Activated B cell treated with CpG ODN at 0.5 μM for 24 hours (primary cell): ENCODE data around the gene WHAMM. TPM values are rescaled to one million over a fixed set of nuclear protein-coding genes. Genes with fewer than 3 reads are reported as not detected.
A peak's percentile ranks its signal among the peaks of the same experiment; 100 is the strongest.

ENCODE experiments used
- ATAC-seq: fragments of 200-7000 bp; cut with Tn5 transposase; one replicate; pipeline ENCODE4 v1.10.0; 2021; ENCODE audit warnings: low read depth, mild to moderate bottlenecking, moderate library complexity
- CTCF ChIA-PET: fragments of 350-600 bp; sonication (Branson Sonifier 250); formaldehyde crosslinking; loops from one replicate; lab custom pipeline; 2021; ENCODE audit warnings: antibody characterized with exemption; lab: Charles Lee
- POLR2A ChIA-PET: fragments of 350-600 bp; sonication (Branson Sonifier 250); formaldehyde crosslinking; loops from one replicate; lab custom pipeline; 2021; ENCODE audit warnings: antibody characterized with exemption; lab: Charles Lee
- DNase-seq: peaks from one replicate; pipeline ENCODE4 v3.0.0; 2022
- H3K27ac Mint-ChIP-seq: one replicate; pipeline ENCODE4 v1.8.0; 2020; ENCODE audit warnings: mixed read lengths
- H3K27me3 Mint-ChIP-seq: one replicate; pipeline ENCODE4 v1.8.0; 2021; ENCODE audit warnings: mixed read lengths
- H3K36me3 Mint-ChIP-seq: one replicate; pipeline ENCODE4 v1.8.0; 2021; ENCODE audit warnings: low read depth, mixed read lengths
- H3K4me1 Mint-ChIP-seq: one replicate; pipeline ENCODE4 v1.8.0; 2021; ENCODE audit warnings: mixed read lengths
- H3K4me3 Mint-ChIP-seq: one replicate; pipeline ENCODE4 v1.8.0; 2020; ENCODE audit warnings: mild to moderate bottlenecking, mixed read lengths
- H3K9me3 Mint-ChIP-seq: one replicate; pipeline ENCODE4 v1.8.0; 2020; ENCODE audit warnings: mixed read lengths
- CTCF ChIP-seq: fragments of 200-600 bp; IDR thresholded peaks from one replicate; pipeline ENCODE4 v1.8.0; 2022; ENCODE audit warnings: antibody characterized with exemption, mild to moderate bottlenecking
- intact Hi-C: fragments of 100-400 bp; cut with micrococcal nuclease; formaldehyde crosslinking; loops from one replicate; pipeline ENCODE4 v1.15.1; 2024
- total RNA-seq: library from RNA; stranded (reverse); gene quantifications from 2 replicates; pipeline ENCODE4 v1.2.3, GENCODE V29; 2022

The WHAMM gene
- total RNA-seq, 1 donor from 2014 or later: 18.7 TPM

GRCh38 chr15:82823049-82823448 is 13.6 kb downstream of the WHAMM start:
- Mint-ChIP-seq H3K36me3 (peaks cover 80% of the 10 kb centered on the region), H3K27ac (no peak overlapping the region), H3K4me3 (no peak overlapping the region), H3K4me1 (no peaks in the 10 kb centered on the region), H3K9me3 (no peaks in the 10 kb centered on the region), H3K27me3 (no peaks in the 10 kb centered on the region)
- no peak for DNase-seq
- ATAC-seq: no peak
- intact Hi-C loops: no loop called here
- CTCF ChIA-PET: no interaction called here
- no peak for TF ChIP-seq CTCF
- POLR2A ChIA-PET: no interaction called here

- Mint-ChIP-seq H3K36me3 (peaks cover 84% of the 10 kb centered on the region), H3K27ac (no peak overlapping the region), H3K4me3 (no peak overlapping the region), H3K27me3 (no peaks in the 10 kb centered on the region), H3K9me3 (no peaks in the 10 kb centered on the region), H3K4me1 (peaks cover 17% of the 10 kb centered on the region)
- no peak for TF ChIP-seq CTCF
- POLR2A ChIA-PET: interaction anchor here (0.6 kb wide), 1 partner anchor 97 kb away, joined by 4 read pairs; no protein-coding TSS in a partner anchor
- CTCF ChIA-PET: no interaction called here
- ATAC-seq: no peak
- DNase-seq: no peak
- intact Hi-C loops: no loop called here
Measured at GRCh38 chr15:82828075-82828474, 18.6 kb downstream of the WHAMM start.

- H3K27me3 Mint-ChIP-seq: no peaks in the 10 kb centered on the region
- DNase-seq: no peak
- peaks cover 20% of the 10 kb centered on the region for H3K4me1 Mint-ChIP-seq
- intact Hi-C loops: no loop called here
- ATAC-seq: no peak
- CTCF ChIA-PET: no interaction called here
- H3K4me3 Mint-ChIP-seq: no peak overlapping the region
- H3K36me3 Mint-ChIP-seq: peaks cover 89% of the 10 kb centered on the region
- H3K9me3 Mint-ChIP-seq: no peaks in the 10 kb centered on the region
- no peak overlapping the region for H3K27ac Mint-ChIP-seq
- no peak for TF ChIP-seq CTCF
- POLR2A ChIA-PET: no interaction called here
Measured at GRCh38 chr15:82829234-82829633, 19.8 kb downstream of the WHAMM start.

- H3K4me1 Mint-ChIP-seq: peaks cover 20% of the 10 kb centered on the region
- H3K27ac Mint-ChIP-seq: no peak overlapping the region
- peaks cover 90% of the 10 kb centered on the region for H3K36me3 Mint-ChIP-seq
- H3K4me3 Mint-ChIP-seq: no peak overlapping the region
- no peaks in the 10 kb centered on the region for H3K9me3 Mint-ChIP-seq
- POLR2A ChIA-PET: no interaction called here
- ATAC-seq: no peak
- CTCF ChIA-PET: no interaction called here
- intact Hi-C loops: no loop called here
- H3K27me3 Mint-ChIP-seq: no peaks in the 10 kb centered on the region
- no peak for DNase-seq
- no peak for TF ChIP-seq CTCF
Measured at GRCh38 chr15:82830427-82831173, 21.2 kb downstream of the WHAMM start.

GRCh38 chr15:82831894-82832600 is 22.6 kb downstream of the WHAMM start:
- Mint-ChIP-seq H3K27me3 (no peaks in the 10 kb centered on the region), H3K9me3 (peaks cover 2% of the 10 kb centered on the region), H3K4me1 (peaks cover 20% of the 10 kb centered on the region), H3K27ac (peak overlapping the region; percentile 86), H3K4me3 (peak overlapping the region; percentile 51), H3K36me3 (peaks cover 91% of the 10 kb centered on the region)
- CTCF ChIA-PET: interaction anchor here (0.9 to 1.6 kb wide), 3 partner anchors 14 to 168 kb away, joined by 3 to 7 read pairs (median 4); no protein-coding TSS in a partner anchor
- TF ChIP-seq CTCF: no peak
- POLR2A ChIA-PET: interaction anchor here (1.0 to 1.6 kb wide), 7 partner anchors 18 to 292 kb away, joined by 4 to 12 read pairs (median 6); partner anchors contain the start of genes C15orf40, FSD2 and RPS17
- intact Hi-C loops: loop anchor here (1.0 kb wide), 2 partner anchors 23 to 292 kb away; partner anchors contain the start of genes RPS17 and WHAMM
- ATAC-seq (no peak), DNase-seq (no peak)
